D721Med (cell line): ENCODE measurements around the gene EGF.
"Not testable (repeated sequence)": the region's sequence is repeated elsewhere in the genome, so short reads cannot be mapped to it uniquely, and the experiment has no call there.

Experiments
- DNase-seq: peaks from one replicate; pipeline ENCODE4 v3.0.0; 2011; ENCODE audit warnings: low spot score; ENCODE audit not compliant: insufficient read length
- FAIRE-seq: peaks from 2 replicates; lab custom pipeline; 2011; peaks lifted over from hg19 to GRCh38; lab: Jason Lieb, UNC
- TF ChIP-seq, protein P1 (sequence below): IDR thresholded peaks from 2 replicates; pipeline ENCODE4 v1.5.1; 2012; ENCODE audit warnings: mild to moderate bottlenecking, control low read depth; ENCODE audit not compliant: insufficient read depth; ENCODE audit errors: missing control alignments

EGF gene

DNA sequence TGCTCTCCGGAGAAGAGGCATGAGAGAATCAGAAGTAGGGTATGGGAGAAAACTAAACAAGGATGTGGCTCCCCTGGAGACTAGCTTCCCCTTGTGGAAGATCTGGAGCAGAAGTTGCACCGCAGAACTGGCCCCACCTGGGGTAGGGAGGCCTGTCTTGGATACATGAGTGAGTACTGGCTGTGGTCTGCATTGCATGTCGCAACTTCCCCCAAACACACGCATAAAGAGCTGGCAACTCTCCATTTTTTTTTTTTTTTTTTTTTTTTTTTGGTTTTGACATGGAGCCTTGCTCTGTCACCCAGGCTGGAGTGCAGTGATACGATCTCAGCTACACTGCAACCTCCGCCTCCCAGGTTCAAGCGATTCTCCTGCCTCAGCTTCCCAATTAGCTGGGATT, 119.9 kb downstream of the EGF start:
- DNase-seq, result no peak
- no peak for FAIRE-seq
- TF ChIP-seq, protein P1, sequence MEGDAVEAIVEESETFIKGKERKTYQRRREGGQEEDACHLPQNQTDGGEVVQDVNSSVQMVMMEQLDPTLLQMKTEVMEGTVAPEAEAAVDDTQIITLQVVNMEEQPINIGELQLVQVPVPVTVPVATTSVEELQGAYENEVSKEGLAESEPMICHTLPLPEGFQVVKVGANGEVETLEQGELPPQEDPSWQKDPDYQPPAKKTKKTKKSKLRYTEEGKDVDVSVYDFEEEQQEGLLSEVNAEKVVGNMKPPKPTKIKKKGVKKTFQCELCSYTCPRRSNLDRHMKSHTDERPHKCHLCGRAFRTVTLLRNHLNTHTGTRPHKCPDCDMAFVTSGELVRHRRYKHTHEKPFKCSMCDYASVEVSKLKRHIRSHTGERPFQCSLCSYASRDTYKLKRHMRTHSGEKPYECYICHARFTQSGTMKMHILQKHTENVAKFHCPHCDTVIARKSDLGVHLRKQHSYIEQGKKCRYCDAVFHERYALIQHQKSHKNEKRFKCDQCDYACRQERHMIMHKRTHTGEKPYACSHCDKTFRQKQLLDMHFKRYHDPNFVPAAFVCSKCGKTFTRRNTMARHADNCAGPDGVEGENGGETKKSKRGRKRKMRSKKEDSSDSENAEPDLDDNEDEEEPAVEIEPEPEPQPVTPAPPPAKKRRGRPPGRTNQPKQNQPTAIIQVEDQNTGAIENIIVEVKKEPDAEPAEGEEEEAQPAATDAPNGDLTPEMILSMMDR, result no peak

DNA sequence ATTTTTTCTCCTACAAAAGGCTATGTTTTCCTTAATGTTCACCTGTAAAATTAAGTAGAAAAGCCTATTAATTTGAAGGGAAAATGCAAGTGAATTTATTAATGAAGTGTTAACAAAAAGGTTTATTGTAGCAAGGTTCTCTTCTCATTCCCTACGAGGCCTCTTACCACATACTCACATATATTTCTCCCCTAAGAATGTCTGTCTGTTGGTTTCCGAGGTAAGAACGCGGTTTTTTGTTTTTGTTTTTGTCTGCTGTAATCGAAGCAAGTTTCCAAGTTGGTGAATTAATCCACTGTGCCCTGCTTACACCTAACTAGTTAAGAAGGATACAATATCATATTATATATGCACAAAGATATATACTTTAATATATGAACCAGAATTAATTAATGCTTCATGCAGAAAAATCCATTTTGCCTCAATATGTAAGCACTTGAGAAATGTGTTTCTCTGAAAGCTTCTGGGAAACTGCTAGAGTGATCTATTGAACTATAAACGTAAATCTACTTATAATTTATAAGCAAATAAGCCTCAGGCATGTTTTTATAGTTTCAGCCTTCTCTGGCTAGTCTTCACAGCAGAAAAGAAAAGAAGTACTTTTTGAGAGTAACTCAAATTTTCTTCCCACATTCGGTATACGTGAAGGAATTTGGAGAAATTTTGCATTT, 120.8 kb downstream of the EGF start:
- TF ChIP-seq, protein P1, result no peak
- no peak for DNase-seq
- FAIRE-seq, result no peak

DNA sequence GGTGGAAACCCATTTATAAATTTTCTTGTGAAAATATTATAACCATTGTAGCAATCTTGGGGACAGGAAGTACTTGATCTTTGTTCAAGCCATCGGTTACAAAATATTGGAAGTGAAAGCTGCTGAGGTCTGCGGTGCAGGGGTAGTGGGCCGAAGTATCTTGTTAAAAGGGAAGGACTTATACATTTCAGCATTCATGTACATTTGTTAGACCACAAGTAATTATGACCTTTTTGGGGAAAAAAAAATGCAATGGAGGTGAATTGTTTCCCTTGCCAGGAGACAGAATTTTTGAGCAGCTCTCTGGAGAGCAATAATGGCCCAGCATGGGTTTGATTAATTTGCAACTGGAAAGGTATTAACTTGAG, 121.3 kb downstream of the EGF start:
- FAIRE-seq (no peak), DNase-seq (no peak)
- TF ChIP-seq, protein P1, result no peak

DNA sequence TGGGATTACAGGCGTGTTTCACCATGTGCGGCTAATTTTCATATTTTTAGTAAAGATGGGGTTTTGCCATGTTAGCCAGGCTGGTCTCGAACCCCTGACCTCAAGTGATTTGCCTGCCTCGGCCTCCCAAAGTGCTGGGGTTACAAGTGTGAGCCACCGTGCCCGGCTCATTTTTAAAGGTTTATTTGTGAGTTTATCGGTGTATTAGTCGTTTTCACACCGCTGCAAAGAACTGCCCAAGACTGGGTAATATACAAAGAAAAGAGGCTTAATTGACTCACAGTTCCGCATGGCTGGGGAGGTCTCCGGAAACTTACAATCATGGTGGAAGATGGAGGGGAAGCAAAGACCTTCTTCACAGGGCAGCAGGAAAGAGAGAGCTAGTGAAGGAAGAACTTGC, 126.5 kb downstream of the EGF start:
- FAIRE-seq, DNase-seq: not testable (repeated sequence)

DNA sequence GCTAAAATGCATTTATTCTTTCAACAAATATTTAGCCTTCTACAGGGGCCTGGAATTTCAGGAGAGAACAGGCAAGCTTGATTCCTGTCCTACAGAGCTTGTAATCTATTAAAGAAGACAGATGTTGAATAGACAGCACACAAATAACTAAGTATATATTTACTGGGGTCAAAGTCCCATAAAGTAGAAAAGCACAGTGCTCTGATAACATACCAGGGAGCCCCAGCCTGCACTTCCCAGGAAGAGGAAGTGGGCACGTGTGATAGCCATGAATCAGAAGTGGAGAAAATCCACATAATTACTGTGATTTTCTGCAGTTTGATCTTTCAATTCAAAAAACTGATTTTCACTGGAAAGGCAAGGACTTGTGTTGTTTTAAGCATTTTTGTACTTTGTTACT, 129.1 kb downstream of the EGF start:
- DNase-seq, result no peak
- FAIRE-seq, result no peak
- TF ChIP-seq, protein P1, result no peak

DNA sequence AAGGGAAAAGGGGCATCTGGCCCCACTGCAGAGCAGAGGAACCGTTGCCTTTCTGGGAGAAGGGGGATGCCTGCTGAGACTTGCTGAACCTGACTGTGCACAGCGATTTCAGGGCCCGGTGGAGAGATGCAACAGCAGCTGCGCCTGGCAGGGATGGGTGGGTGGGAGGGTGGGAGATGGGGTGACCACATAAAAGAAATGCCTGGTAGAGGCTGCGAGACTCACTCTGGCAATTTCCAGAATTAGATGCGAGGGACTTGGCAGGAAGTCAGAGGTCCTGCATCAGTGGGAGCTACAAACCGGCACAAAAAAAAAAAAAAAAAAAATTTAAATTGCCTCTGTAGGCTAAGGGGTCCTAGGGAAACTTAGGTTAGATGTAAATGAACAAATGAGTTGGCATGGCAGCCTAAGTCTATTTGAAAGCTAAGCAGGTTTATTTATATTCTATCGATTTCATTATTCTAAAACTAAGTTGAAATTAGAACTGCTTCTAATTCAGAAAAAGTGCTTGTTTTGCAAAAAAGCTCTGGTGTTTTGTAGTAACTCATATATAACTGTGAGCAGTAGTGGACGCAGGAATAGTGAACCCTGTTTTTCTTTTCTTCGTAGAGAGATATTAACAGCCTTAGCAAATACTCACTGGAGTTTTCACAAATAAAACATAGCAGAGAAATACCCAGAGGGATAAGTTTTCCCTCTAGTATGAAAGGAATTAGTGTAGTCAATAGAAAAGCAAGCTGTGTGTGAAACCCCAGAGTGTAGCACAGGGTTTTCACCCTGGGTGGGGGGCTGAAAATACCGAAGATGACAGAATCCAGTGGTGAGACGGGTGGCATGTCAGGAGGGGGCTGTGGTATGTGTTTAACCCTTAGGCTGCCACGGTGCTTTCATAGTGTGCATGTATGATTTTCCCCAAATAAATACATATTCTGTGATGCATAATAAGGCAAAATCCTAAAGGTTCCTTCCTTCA, 130.1 kb downstream of the EGF start:
- no peak for FAIRE-seq
- TF ChIP-seq, protein P1, result no peak

DNA sequence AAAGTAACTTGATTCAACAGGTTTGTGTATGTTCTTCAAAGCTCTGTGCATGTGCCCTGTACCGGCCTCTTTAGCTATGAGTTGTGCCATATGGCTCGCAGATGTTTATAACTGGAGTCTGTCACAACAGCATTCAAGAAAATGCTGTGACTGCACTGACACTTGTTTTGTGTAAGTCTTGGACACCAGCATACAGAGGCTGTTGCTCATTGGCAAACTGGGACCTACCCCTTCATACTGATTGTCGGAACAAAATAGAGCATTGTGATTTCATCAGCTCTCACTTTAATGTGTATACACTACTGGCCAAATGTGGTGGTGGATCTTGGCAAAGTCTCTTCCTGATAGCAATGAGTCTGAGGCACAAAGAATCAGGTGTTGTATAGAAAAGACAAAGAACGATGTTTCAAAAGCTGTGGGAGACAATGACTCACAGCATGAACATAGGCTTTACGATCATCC, 133.9 kb downstream of the EGF start:
- FAIRE-seq (no peak), DNase-seq (no peak)
- TF ChIP-seq, protein P1, result no peak

More for the DNA sequence above, 130.1 kb downstream of the EGF start:
- no peak for DNase-seq
